Gastroesophageal sphincter (tissue), 4 donors: ENCODE results near the gene DOK1. TPM values are rescaled to one million over a fixed set of nuclear protein-coding genes. Genes with fewer than 3 reads are reported as not detected.

Experiments
- ATAC-seq: fragments of 150-250 bp; one replicate; pipeline ENCODE4 v1.9.1; 2016; ENCODE audit warnings: mild to moderate bottlenecking, moderate library complexity
- H3K27ac ChIP-seq, 4 donors: fragments of 200-600 bp; sonication (generic) in 3 of 4; 1 replicate in 3 of 4; 2 replicates in 1 of 4; pipeline ENCODE4 v1.5.1; 2016 to 2019
- H3K27me3 ChIP-seq: fragments of 200-600 bp; sonication (generic); one replicate; pipeline ENCODE4 v1.5.1; 2019
- H3K36me3 ChIP-seq, 2 donors: fragments of 200-600 bp; sonication (generic); one replicate each; pipeline ENCODE4 v1.5.1; 2019; ENCODE audit warnings: control low read depth in 1 of 2
- H3K4me1 ChIP-seq, 3 donors: fragments of 200-600 bp; sonication (generic); 1 replicate in 2 of 3; 2 replicates in 1 of 3; pipeline ENCODE4 v1.5.1; 2016 to 2019; ENCODE audit warnings: control low read depth in 2 of 3
- H3K4me3 ChIP-seq, 2 donors: fragments of 200-600 bp; sonication (generic); one replicate each; pipeline ENCODE4 v1.5.1; 2019; ENCODE audit warnings: mild to moderate bottlenecking in 1 of 2, moderate library complexity in 1 of 2
- H3K9me3 ChIP-seq, 3 donors: fragments of 200-600 bp; sonication (generic); one replicate each; pipeline ENCODE4 v1.5.1; 2017 to 2019; ENCODE audit warnings: control low read depth in 2 of 3
- EP300 ChIP-seq: sonication (generic); formaldehyde crosslinking; IDR thresholded peaks from one replicate; pipeline ENCODE4 v1.6.1; 2017; ENCODE audit warnings: antibody characterized with exemption, mild to moderate bottlenecking
- POLR2A ChIP-seq, 2 donors: fragments of 450-650 bp; IDR thresholded peaks; one replicate each; pipeline ENCODE4 v1.6.1; 2017; ENCODE audit warnings: antibody characterized with exemption in 2 of 2, mild to moderate bottlenecking in 2 of 2, moderate library complexity in 1 of 2
- POLR2AphosphoS5 ChIP-seq: sonication (generic); formaldehyde crosslinking; IDR thresholded peaks from one replicate; pipeline ENCODE4 v1.6.1; 2017; ENCODE audit warnings: antibody characterized with exemption
- WGBS, 2 donors: methylation state at CpG; one replicate each; pipeline ENCODE4 v1.1.5; 2018; ENCODE audit warnings: low coverage in 1 of 2; 5-methylcytosine and 5-hydroxymethylcytosine counted together
- total RNA-seq, 4 donors: library from RNA; depleted of rRNA; stranded (reverse); fragments of >200 nt; gene quantifications; one replicate each; pipeline ENCODE4 v1.1.0, GENCODE V29; 2016
- TF ChIP-seq, protein P1 (sequence below), 4 experiments: fragments of 200-600 bp in 2 of 4; fragments of 450-650 bp in 2 of 4; sonication (generic) in 1 of 4; IDR thresholded peaks; one replicate each; pipeline ENCODE4 v1.5.1; 2017 to 2019; ENCODE audit warnings: antibody characterized with exemption in 4 of 4, mild to moderate bottlenecking in 2 of 4, moderate library complexity in 2 of 4

DOK1 gene
- total RNA-seq, 4 donors from 2014 or later, result 16.3 to 28.8 (median 19.5) TPM

DNA sequence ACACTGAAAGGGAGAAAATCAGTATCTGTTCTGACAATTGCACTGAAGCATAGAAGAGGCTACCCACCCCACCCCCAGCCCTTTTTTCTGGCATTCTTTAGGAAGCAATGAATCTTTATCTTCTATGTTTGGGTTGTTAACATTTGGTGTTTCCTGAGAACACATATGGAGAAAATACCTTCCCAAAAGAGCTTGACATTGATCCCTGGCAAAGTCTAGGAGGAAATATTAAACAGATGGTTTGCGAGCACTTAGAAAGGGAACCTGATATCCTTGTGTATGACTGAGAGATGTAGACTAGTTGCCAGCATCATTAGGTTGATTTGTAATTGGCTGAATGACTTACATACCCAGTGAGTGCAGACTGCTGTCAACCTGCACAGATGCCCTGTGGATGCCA is 42.9 kb downstream of the DOK1 start:
- no peaks in the 10 kb centered on the region for H3K9me3 ChIP-seq
- ATAC-seq, result no peak
- peaks cover 83% of the 10 kb centered on the region for H3K27me3 ChIP-seq
- WGBS, 2 donors, result 30% methylated on average over 1 of the region's 1 CpG
- no peak overlapping the region for H3K27ac ChIP-seq
- no peak for TF ChIP-seq EP300
- TF ChIP-seq, protein P1, sequence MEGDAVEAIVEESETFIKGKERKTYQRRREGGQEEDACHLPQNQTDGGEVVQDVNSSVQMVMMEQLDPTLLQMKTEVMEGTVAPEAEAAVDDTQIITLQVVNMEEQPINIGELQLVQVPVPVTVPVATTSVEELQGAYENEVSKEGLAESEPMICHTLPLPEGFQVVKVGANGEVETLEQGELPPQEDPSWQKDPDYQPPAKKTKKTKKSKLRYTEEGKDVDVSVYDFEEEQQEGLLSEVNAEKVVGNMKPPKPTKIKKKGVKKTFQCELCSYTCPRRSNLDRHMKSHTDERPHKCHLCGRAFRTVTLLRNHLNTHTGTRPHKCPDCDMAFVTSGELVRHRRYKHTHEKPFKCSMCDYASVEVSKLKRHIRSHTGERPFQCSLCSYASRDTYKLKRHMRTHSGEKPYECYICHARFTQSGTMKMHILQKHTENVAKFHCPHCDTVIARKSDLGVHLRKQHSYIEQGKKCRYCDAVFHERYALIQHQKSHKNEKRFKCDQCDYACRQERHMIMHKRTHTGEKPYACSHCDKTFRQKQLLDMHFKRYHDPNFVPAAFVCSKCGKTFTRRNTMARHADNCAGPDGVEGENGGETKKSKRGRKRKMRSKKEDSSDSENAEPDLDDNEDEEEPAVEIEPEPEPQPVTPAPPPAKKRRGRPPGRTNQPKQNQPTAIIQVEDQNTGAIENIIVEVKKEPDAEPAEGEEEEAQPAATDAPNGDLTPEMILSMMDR (IDR thresholded peaks at IDR 0.05), result no peak
- no peak for TF ChIP-seq POLR2AphosphoS5
- no peak for TF ChIP-seq POLR2A (IDR thresholded peaks at IDR 0.05)
- H3K4me3 ChIP-seq, result no peak overlapping the region
- no peaks in the 10 kb centered on the region for H3K36me3 ChIP-seq
- no peaks in the 10 kb centered on the region for H3K4me1 ChIP-seq

DNA sequence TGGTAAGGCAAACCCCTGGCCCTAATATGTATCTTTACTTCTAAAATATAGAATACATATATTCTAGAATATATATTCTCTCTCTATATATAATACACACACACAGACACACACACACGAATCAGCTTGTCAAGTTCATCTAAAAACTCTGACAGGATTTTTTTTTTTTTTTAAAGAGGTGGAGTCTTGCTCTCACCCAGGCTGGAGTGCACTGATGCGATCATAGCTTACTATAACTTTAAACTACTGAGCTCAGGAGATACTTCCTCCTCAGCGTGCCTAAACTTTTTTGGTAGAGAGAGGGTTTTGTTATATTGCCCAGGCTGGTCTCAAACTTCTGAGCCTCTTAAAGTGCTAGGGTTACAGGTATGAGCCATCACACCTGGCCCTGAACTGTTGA is 45.2 kb downstream of the DOK1 start:
- TF ChIP-seq POLR2AphosphoS5 (no peak), EP300 (no peak), POLR2A (IDR thresholded peaks at IDR 0.05) (no peak)
- TF ChIP-seq, protein P1 (IDR thresholded peaks at IDR 0.05), result no peak
- Histone ChIP-seq H3K27me3 (peaks cover 77% of the 10 kb centered on the region), H3K36me3 (no peaks in the 10 kb centered on the region), H3K4me1 (no peaks in the 10 kb centered on the region), H3K9me3 (no peaks in the 10 kb centered on the region), H3K4me3 (no peak overlapping the region), H3K27ac (no peak overlapping the region)
- WGBS, 2 donors, result 47 to 50% methylated on average over 3 of the region's 3 CpGs
- no peak for ATAC-seq

DNA sequence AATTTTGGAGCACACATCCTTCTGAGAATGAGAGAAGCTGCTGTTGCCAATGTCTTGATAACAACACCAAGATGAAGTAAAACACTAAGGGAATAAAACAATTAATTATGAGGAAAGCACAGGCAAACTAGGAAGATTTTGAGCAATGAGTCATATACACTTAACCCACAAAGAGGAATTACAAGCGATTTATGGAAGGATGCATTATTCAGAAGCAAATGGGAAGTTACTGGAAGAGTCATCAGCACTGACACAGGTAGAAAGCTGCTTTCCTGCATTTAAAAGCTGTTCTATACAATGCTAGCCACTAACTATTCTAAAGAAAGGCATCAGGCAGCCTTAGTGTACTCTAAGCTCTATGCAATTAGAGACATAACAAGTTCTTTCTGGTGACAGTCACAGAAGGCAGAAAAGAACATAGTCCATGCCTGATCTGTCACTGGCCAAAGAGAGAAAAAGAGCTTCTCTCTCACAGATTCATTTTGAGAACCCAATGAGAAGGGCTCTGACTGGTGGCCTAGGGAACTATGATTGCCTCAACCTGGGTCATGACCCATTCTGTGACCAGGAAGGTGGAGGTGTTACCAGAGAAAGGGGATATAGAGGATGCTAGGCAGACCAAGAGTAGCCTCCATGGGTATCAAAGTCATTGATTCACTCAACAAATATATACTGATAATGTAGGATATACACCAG is 48.2 kb downstream of the DOK1 start:
- Histone ChIP-seq H3K36me3 (no peaks in the 10 kb centered on the region), H3K27me3 (peaks cover 69% of the 10 kb centered on the region), H3K9me3 (no peaks in the 10 kb centered on the region), H3K4me1 (no peaks in the 10 kb centered on the region), H3K27ac (no peak overlapping the region), H3K4me3 (no peak overlapping the region)
- no peak for ATAC-seq
- TF ChIP-seq POLR2A (IDR thresholded peaks at IDR 0.05) (no peak), EP300 (no peak), POLR2AphosphoS5 (no peak)
- TF ChIP-seq, protein P1 (IDR thresholded peaks at IDR 0.05), result no peak
- 30 to 50% methylated on average over 1 of the region's 1 CpG for WGBS, 2 donors

DNA sequence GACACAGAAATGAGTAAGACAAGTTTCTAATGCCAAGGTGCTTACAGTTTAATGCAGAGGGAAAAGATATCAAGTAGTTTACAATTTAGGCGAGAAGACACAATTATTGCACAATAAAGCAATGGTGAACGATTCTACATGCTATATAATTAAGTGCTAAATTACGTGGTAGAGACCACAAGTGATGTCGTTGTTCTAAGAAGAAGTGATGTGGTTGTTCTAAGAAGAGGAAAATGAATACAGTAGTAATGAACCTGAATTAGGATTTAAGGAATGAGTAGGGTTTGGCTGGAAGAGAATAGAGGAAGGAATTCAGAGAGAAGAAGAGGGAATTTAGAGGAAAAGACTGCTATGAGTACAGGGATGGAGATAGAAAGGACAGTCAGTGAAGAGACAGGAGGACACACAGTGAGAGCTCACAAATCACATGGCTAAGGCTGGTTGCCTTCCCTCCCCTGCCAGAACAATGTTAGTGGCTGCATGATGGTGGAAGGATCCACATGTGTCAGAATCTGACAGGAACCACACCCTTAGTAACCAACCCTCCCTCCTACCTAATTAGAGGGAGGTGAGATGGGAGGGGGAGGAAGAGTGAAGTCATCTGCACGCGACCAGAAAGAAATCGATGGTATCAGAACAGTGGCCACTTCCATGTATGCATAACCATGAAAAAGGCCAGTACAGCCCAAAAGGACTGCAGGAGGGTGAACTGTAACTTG is 48.9 kb downstream of the DOK1 start:
- Histone ChIP-seq H3K4me1 (no peaks in the 10 kb centered on the region), H3K4me3 (no peak overlapping the region), H3K27ac (no peak overlapping the region), H3K36me3 (no peaks in the 10 kb centered on the region), H3K27me3 (peaks cover 65% of the 10 kb centered on the region), H3K9me3 (no peaks in the 10 kb centered on the region)
- TF ChIP-seq POLR2AphosphoS5 (no peak), EP300 (no peak), POLR2A (IDR thresholded peaks at IDR 0.05) (no peak)
- TF ChIP-seq, protein P1 (IDR thresholded peaks at IDR 0.05), result no peak
- 69 to 75% methylated on average over 7 of the region's 7 CpGs for WGBS, 2 donors
- ATAC-seq, result no peak

DNA sequence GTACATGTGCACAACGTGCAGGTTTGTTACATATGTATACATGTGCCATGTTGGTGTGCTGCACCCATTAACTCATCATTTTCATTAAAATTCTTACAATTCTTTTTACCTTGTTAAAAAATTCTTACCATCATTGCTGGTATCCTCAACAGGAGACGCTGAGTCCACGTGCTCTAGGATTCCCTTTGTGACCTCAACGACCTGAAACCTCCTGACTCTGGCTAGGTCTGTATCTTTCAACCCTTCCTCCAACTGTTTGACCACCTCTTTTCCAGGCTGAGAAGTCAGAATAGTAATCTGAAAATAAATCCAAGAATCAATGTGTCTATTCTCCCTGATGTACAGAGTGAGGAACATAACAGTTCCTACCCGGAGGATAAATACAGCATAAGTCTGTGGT is 52.4 kb downstream of the DOK1 start:
- Histone ChIP-seq H3K4me1 (no peaks in the 10 kb centered on the region), H3K36me3 (no peaks in the 10 kb centered on the region), H3K9me3 (no peaks in the 10 kb centered on the region), H3K4me3 (no peak overlapping the region), H3K27ac (no peak overlapping the region), H3K27me3 (peaks cover 51% of the 10 kb centered on the region)
- TF ChIP-seq EP300, result no peak
- no peak for TF ChIP-seq POLR2AphosphoS5
- TF ChIP-seq POLR2A (IDR thresholded peaks at IDR 0.05), result no peak
- TF ChIP-seq, protein P1 (IDR thresholded peaks at IDR 0.05), result no peak
- ATAC-seq, result no peak
- WGBS, 2 donors, result 50 to 59% methylated on average over 5 of the region's 5 CpGs
